Measurements from ENCODE around the gene HIP1.
"Not testable (repeated sequence)": the region's sequence is repeated elsewhere in the genome, so short reads cannot be mapped to it uniquely, and the experiment has no call there.

The HIP1 gene

GRCh38 chr7:75567948-75568595 lies 170.7 kb downstream of the HIP1 start:
- no peak for DNase-seq

- no peak for DNase-seq
Measured at GRCh38 chr7:75565132-75565837, 173.5 kb downstream of the HIP1 start.

- no peak for DNase-seq
Measured at GRCh38 chr7:75563171-75563570, 175.6 kb downstream of the HIP1 start.

- DNase-seq = no peak
Measured at GRCh38 chr7:75559976-75560365, 178.8 kb downstream of the HIP1 start.

- no peak for DNase-seq
Measured at GRCh38 chr7:75559355-75559975, 179.3 kb downstream of the HIP1 start.

GRCh38 chr7:75556835-75557234 lies 181.9 kb downstream of the HIP1 start:
- not testable (repeated sequence) for DNase-seq

GRCh38 chr7:75555736-75556135 lies 183.0 kb downstream of the HIP1 start:
- no peak for DNase-seq

- DNase-seq = no peak
Measured at GRCh38 chr7:75546237-75547015, 192.3 kb downstream of the HIP1 start.

- DNase-seq = no peak
Measured at GRCh38 chr7:75537731-75538130, 201.0 kb downstream of the HIP1 start.

- no peak for DNase-seq
Measured at GRCh38 chr7:75536940-75537538, 201.7 kb downstream of the HIP1 start.

- no peak for DNase-seq
Measured at GRCh38 chr7:75536491-75536890, 202.2 kb downstream of the HIP1 start.

GRCh38 chr7:75534727-75535307 lies 203.9 kb downstream of the HIP1 start:
- no peak for DNase-seq

GRCh38 chr7:75533926-75534325 lies 204.8 kb downstream of the HIP1 start:
- DNase-seq = no peak

- no peak for DNase-seq
Measured at GRCh38 chr7:75532639-75533038, 206.1 kb downstream of the HIP1 start.

- DNase-seq = no peak
Measured at GRCh38 chr7:75531359-75531821, 207.4 kb downstream of the HIP1 start.

- DNase-seq = not testable (repeated sequence)
Measured at GRCh38 chr7:75527224-75527722, 211.5 kb downstream of the HIP1 start.

GRCh38 chr7:75521727-75522126 lies 217.0 kb downstream of the HIP1 start:
- DNase-seq = not testable (repeated sequence)

GRCh38 chr7:75518842-75519241 lies 219.9 kb downstream of the HIP1 start:
- DNase-seq = not testable (repeated sequence)

- not testable (repeated sequence) for DNase-seq
Measured at GRCh38 chr7:75509033-75509432, 229.7 kb downstream of the HIP1 start.

- DNase-seq = not testable (repeated sequence)
Measured at GRCh38 chr7:75492020-75492419, 246.7 kb downstream of the HIP1 start, which contains the start of gene SPDYE5. TSS of gene SPDYE5 (plus strand) at chr7:75492320. CDS start at chr7:75494048, 1,728 bp downstream.

GRCh38 chr7:75485979-75486643 lies 252.6 kb downstream of the HIP1 start, which contains the start of gene POM121C:
TSS of gene POM121C (minus strand) at chr7:75486299. CDS start at chr7:75441496, 44,803 bp downstream.
- DNase-seq = peak; percentile 58

Data from NCI-H1105 (cell line).